SK-N-SH (cell line): ENCODE measurements around the gene FEZF1. TPM values are rescaled to one million over a fixed set of nuclear protein-coding genes. Genes with fewer than 3 reads are reported as not detected.

Source experiments
- CTCF ChIA-PET: fragments of 300-600, 350-600 bp; formaldehyde crosslinking; extraction: SDS; loops from one replicate; lab custom pipeline; 2021; lab: Yijun Ruan, JAX
- POLR2A ChIA-PET: fragments of 350-600 bp; sonication (Branson Sonifier 250); formaldehyde crosslinking; extraction: SDS; loops from one replicate; lab custom pipeline; 2020; ENCODE audit warnings: antibody characterized with exemption, inconsistent platforms; lab: Yijun Ruan, JAX
- DNase-seq: peaks from one replicate; pipeline ENCODE4 v3.0.0; 2012
- H2AFZ ChIP-seq: fragments of 200-600 bp; sonication (generic); 2 replicates; pipeline ENCODE4 v1.8.1; 2016; ENCODE audit warnings: antibody characterized with exemption, mild to moderate bottlenecking, low read depth
- H3F3A ChIP-seq: fragments of 200-600 bp; sonication (generic); replicated peaks from 2 replicates; pipeline ENCODE3; 2016; ENCODE audit warnings: antibody characterized with exemption, mild to moderate bottlenecking; ENCODE audit not compliant: insufficient read depth
- H3K27ac ChIP-seq, 2 experiments: fragments of 200-500 bp in 1 of 2; fragments of 200-600 bp in 1 of 2; sonication (Bioruptor generic) in 1 of 2; sonication (generic), shearing (Covaris generic) in 1 of 2; 2 replicates each; pipeline versions ENCODE4 v1.5.1 to v1.6.1; 2014 to 2016; ENCODE audit warnings: low read depth in 2 of 2, inconsistent platforms in 1 of 2, low read length in 1 of 2, mild to moderate bottlenecking in 1 of 2, mixed read lengths in 1 of 2
- H3K27me3 ChIP-seq: fragments of 200-600 bp; sonication (generic), shearing (Covaris generic); 2 replicates; pipeline ENCODE4 v1.6.1; 2016; ENCODE audit warnings: mixed run types; ENCODE audit not compliant: insufficient read depth
- H3K36me3 ChIP-seq, 2 experiments: fragments of 200-500 bp in 1 of 2; fragments of 200-600 bp in 1 of 2; sonication (Bioruptor generic) in 1 of 2; sonication (generic) in 1 of 2; replicated peaks in 1 of 2; 2 replicates each; pipeline versions ENCODE3 to v1.5.1; 2014 to 2016; ENCODE audit warnings: low read length in 1 of 2, mild to moderate bottlenecking in 1 of 2; ENCODE audit not compliant: insufficient read depth in 2 of 2, control insufficient read depth in 1 of 2
- H3K4me1 ChIP-seq, 2 experiments: fragments of 200-500 bp in 1 of 2; fragments of 200-600 bp in 1 of 2; sonication (Bioruptor generic) in 1 of 2; sonication (generic), shearing (Covaris generic) in 1 of 2; 2 replicates each; pipeline versions ENCODE4 v1.5.1 to v1.6.1; 2014 to 2016; ENCODE audit warnings: low read depth in 1 of 2, low read length in 1 of 2, mixed run types in 1 of 2; ENCODE audit not compliant: insufficient read depth in 2 of 2, control insufficient read depth in 1 of 2
- H3K4me2 ChIP-seq: fragments of 200-600 bp; sonication (generic), shearing (Covaris generic); 2 replicates; pipeline ENCODE4 v1.6.1; 2017; ENCODE audit warnings: mixed run types
- H3K4me3 ChIP-seq, 2 experiments: fragments of 200-500 bp in 1 of 2; fragments of 200-600 bp in 1 of 2; sonication (Bioruptor generic) in 1 of 2; sonication (generic), shearing (Covaris generic) in 1 of 2; 2 replicates each; pipeline versions ENCODE4 v1.5.1 to v1.8.1; 2014 to 2016; ENCODE audit warnings: low read depth in 2 of 2, inconsistent platforms in 1 of 2, low read length in 1 of 2, mild to moderate bottlenecking in 1 of 2, mixed read lengths in 1 of 2, moderate library complexity in 1 of 2
- H3K79me2 ChIP-seq: fragments of 200-600 bp; sonication (generic); 2 replicates; pipeline ENCODE4 v1.8.1; 2017; ENCODE audit warnings: mild to moderate bottlenecking; ENCODE audit not compliant: insufficient read depth
- H3K9ac ChIP-seq: fragments of 200-600 bp; sonication (generic); 2 replicates; pipeline ENCODE4 v1.6.1; 2017; ENCODE audit warnings: mixed run types
- H3K9me2 ChIP-seq: fragments of 200-600 bp; sonication (generic); 2 replicates; pipeline ENCODE4 v1.6.1; 2017; ENCODE audit warnings: mixed run types
- H3K9me3 ChIP-seq: fragments of 200-600 bp; sonication (generic); 2 replicates; pipeline ENCODE4 v1.6.1; 2017; ENCODE audit warnings: mixed run types, mild to moderate bottlenecking, moderate library complexity
- H4K20me1 ChIP-seq: fragments of 200-600 bp; sonication (generic); 2 replicates; pipeline ENCODE4 v1.6.1; 2017; ENCODE audit warnings: mild to moderate bottlenecking, mixed run types; ENCODE audit not compliant: insufficient read depth
- MXI1 ChIP-seq: IDR thresholded peaks from 2 replicates; pipeline ENCODE4 v1.6.1; 2012; ENCODE audit warnings: mild to moderate bottlenecking, low read depth, low read length, improper control_type of control experiment
- REST ChIP-seq: IDR thresholded peaks from 2 replicates; pipeline ENCODE4 v1.6.1; 2012; ENCODE audit warnings: mild to moderate bottlenecking, low read depth, low read length, moderate library complexity
- SMC3 ChIP-seq: IDR thresholded peaks from 2 replicates; pipeline ENCODE4 v1.6.1; 2012; ENCODE audit warnings: low read depth, low read length, improper control_type of control experiment
- USF2 ChIP-seq: fragments of 150-350 bp; IDR thresholded peaks from 2 replicates; pipeline ENCODE4 v1.6.1; 2017; ENCODE audit warnings: antibody characterized with exemption, low read length, low read depth, borderline replicate concordance
- WGBS: methylation state at CpG from one replicate; pipeline ENCODE4 v1.1.6; 2017; ENCODE audit warnings: low lambda C conversion rate; 5-methylcytosine and 5-hydroxymethylcytosine counted together
- polyA plus RNA-seq, 3 experiments: library from polyadenylated mRNA; depleted of rRNA; stranded (reverse); fragments of >200 nt; gene quantifications; 2 replicates each; pipeline ENCODE4 v1.2.3, GENCODE V29; 2012
- TF ChIP-seq, protein P1 (sequence below): IDR thresholded peaks from 2 replicates; pipeline ENCODE4 v1.4.0; 2012; ENCODE audit warnings: low read depth, borderline replicate concordance
- TF ChIP-seq, protein P2 (sequence below): IDR thresholded peaks from 2 replicates; pipeline ENCODE4; 2012
- TF ChIP-seq, protein P3 (sequence below): fragments of 150-350 bp; IDR thresholded peaks from 2 replicates; pipeline ENCODE4 v1.6.1; 2016; ENCODE audit warnings: mild to moderate bottlenecking, low read depth, low read length

The FEZF1 gene
- polyA plus RNA-seq, 1 of the 3 experiments (the other 2 are of a cell fraction) = not detected

- Histone ChIP-seq H2AFZ (no peak overlapping the region), H3K4me3 (no peak overlapping the region), H3F3A (no peaks in the 10 kb centered on the region), H3K9me3 (no peaks in the 10 kb centered on the region), H4K20me1 (no peaks in the 10 kb centered on the region), H3K9ac (no peak overlapping the region), H3K4me2 (no peak overlapping the region), H3K27ac (no peak overlapping the region), H3K36me3 (no peaks in the 10 kb centered on the region), H3K27me3 (no peaks in the 10 kb centered on the region), H3K4me1 (no peaks in the 10 kb centered on the region; a peak in 1 of 4 replicates), H3K9me2 (no peaks in the 10 kb centered on the region), H3K79me2 (no peaks in the 10 kb centered on the region)
- WGBS = 0% methylated on average over 2 of the region's 2 CpGs
- no peak for TF ChIP-seq REST
- TF ChIP-seq, protein P1, sequence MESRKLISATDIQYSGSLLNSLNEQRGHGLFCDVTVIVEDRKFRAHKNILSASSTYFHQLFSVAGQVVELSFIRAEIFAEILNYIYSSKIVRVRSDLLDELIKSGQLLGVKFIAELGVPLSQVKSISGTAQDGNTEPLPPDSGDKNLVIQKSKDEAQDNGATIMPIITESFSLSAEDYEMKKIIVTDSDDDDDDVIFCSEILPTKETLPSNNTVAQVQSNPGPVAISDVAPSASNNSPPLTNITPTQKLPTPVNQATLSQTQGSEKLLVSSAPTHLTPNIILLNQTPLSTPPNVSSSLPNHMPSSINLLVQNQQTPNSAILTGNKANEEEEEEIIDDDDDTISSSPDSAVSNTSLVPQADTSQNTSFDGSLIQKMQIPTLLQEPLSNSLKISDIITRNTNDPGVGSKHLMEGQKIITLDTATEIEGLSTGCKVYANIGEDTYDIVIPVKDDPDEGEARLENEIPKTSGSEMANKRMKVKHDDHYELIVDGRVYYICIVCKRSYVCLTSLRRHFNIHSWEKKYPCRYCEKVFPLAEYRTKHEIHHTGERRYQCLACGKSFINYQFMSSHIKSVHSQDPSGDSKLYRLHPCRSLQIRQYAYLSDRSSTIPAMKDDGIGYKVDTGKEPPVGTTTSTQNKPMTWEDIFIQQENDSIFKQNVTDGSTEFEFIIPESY = no peak
- ChIA-PET POLR2A (no interaction called here), CTCF (no interaction called here)
- DNase-seq = no peak
Observed at GRCh38 chr7:122260336-122260735, 44.2 kb downstream of the FEZF1 start.

- CTCF ChIA-PET = no interaction called here
- H3K36me3 ChIP-seq = no peaks in the 10 kb centered on the region
- H3K9ac ChIP-seq = no peak overlapping the region
- H3K27me3 ChIP-seq = no peaks in the 10 kb centered on the region
- no peaks in the 10 kb centered on the region for H3K9me3 ChIP-seq
- WGBS = 0% methylated on average over 2 of the region's 2 CpGs
- no peak overlapping the region for H2AFZ ChIP-seq
- H4K20me1 ChIP-seq = no peaks in the 10 kb centered on the region
- POLR2A ChIA-PET = no interaction called here
- H3K4me3 ChIP-seq = no peak overlapping the region
- H3K9me2 ChIP-seq = no peaks in the 10 kb centered on the region
- TF ChIP-seq, protein P2, sequence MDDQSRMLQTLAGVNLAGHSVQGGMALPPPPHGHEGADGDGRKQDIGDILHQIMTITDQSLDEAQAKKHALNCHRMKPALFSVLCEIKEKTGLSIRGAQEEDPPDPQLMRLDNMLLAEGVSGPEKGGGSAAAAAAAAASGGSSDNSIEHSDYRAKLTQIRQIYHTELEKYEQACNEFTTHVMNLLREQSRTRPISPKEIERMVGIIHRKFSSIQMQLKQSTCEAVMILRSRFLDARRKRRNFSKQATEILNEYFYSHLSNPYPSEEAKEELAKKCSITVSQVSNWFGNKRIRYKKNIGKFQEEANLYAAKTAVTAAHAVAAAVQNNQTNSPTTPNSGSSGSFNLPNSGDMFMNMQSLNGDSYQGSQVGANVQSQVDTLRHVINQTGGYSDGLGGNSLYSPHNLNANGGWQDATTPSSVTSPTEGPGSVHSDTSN = no peak
- TF ChIP-seq USF2 (no peak), MXI1 (no peak), SMC3 (no peak)
- TF ChIP-seq, protein P3, sequence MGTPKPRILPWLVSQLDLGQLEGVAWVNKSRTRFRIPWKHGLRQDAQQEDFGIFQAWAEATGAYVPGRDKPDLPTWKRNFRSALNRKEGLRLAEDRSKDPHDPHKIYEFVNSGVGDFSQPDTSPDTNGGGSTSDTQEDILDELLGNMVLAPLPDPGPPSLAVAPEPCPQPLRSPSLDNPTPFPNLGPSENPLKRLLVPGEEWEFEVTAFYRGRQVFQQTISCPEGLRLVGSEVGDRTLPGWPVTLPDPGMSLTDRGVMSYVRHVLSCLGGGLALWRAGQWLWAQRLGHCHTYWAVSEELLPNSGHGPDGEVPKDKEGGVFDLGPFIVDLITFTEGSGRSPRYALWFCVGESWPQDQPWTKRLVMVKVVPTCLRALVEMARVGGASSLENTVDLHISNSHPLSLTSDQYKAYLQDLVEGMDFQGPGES = no peak
- H3K27ac ChIP-seq = no peak overlapping the region
- H3K4me2 ChIP-seq = no peak overlapping the region
- H3K79me2 ChIP-seq = no peaks in the 10 kb centered on the region
- no peak for DNase-seq
- H3K4me1 ChIP-seq = no peaks in the 10 kb centered on the region; a peak in 1 of 4 replicates
- no peaks in the 10 kb centered on the region for H3F3A ChIP-seq
Observed at GRCh38 chr7:122258971-122259370, 45.6 kb downstream of the FEZF1 start.
